Ishikawa (cell line): ENCODE measurements around the gene PTPRM.

Experiments
- CEBPB ChIP-seq: IDR thresholded peaks from 2 replicates; pipeline ENCODE4 v1.6.1; 2012
- CREB1 ChIP-seq: IDR thresholded peaks from 2 replicates; pipeline ENCODE4 v1.6.1; 2012; ENCODE audit warnings: low read depth
- EGR1 ChIP-seq: IDR thresholded peaks from 2 replicates; pipeline ENCODE4 v1.6.1; 2012
- EP300 ChIP-seq: IDR thresholded peaks from 2 replicates; pipeline ENCODE4 v1.6.1; 2012; ENCODE audit warnings: borderline replicate concordance
- FOXM1 ChIP-seq: IDR thresholded peaks from 2 replicates; pipeline ENCODE4 v1.6.1; 2012; ENCODE audit warnings: low read depth, borderline replicate concordance
- MAX ChIP-seq: IDR thresholded peaks from 2 replicates; pipeline ENCODE4 v1.6.1; 2012
- NFIC ChIP-seq: IDR thresholded peaks from 2 replicates; pipeline ENCODE4 v1.6.1; 2012
- RAD21 ChIP-seq: IDR thresholded peaks from 2 replicates; pipeline ENCODE4 v1.6.1; 2012; ENCODE audit warnings: low read depth
- REST ChIP-seq: IDR thresholded peaks from 2 replicates; pipeline ENCODE4 v1.6.1; 2012; ENCODE audit warnings: low read depth, mild to moderate bottlenecking
- TAF1 ChIP-seq: IDR thresholded peaks from 2 replicates; pipeline ENCODE4 v1.6.1; 2012; ENCODE audit warnings: low read depth, mild to moderate bottlenecking
- TEAD4 ChIP-seq: IDR thresholded peaks from 2 replicates; pipeline ENCODE4 v1.6.1; 2012
- USF1 ChIP-seq: IDR thresholded peaks from 2 replicates; pipeline ENCODE4 v1.6.1; 2012
- YY1 ChIP-seq: IDR thresholded peaks from 2 replicates; pipeline ENCODE4 v1.6.1; 2012; ENCODE audit warnings: low read depth
- ZBTB7A ChIP-seq: IDR thresholded peaks from 2 replicates; pipeline ENCODE4 v1.6.1; 2012; ENCODE audit warnings: low read depth

- TF ChIP-seq EP300 (no peak), RAD21 (no peak), MAX (no peak), REST (no peak), YY1 (no peak), CEBPB (no peak), USF1 (no peak), TAF1 (no peak), FOXM1 (no peak), CREB1 (no peak), EGR1 (no peak), NFIC (no peak), ZBTB7A (no peak), TEAD4 (no peak)
Observed at GRCh38 chr18:8330575-8330974, 763.5 kb downstream of the PTPRM start.
